NCI-H526 treated with DMSO at 0.1 percent for 48 hours (cell line): ENCODE data around the gene ACYP2.
"Not testable (repeated sequence)": the region's sequence is repeated elsewhere in the genome, so short reads cannot be mapped to it uniquely, and the experiment has no call there.

ENCODE experiments used
- DNase-seq: peaks from one replicate; lab custom pipeline; 2025; lab: John Stamatoyannopoulos, UW

ACYP2 gene

DNA sequence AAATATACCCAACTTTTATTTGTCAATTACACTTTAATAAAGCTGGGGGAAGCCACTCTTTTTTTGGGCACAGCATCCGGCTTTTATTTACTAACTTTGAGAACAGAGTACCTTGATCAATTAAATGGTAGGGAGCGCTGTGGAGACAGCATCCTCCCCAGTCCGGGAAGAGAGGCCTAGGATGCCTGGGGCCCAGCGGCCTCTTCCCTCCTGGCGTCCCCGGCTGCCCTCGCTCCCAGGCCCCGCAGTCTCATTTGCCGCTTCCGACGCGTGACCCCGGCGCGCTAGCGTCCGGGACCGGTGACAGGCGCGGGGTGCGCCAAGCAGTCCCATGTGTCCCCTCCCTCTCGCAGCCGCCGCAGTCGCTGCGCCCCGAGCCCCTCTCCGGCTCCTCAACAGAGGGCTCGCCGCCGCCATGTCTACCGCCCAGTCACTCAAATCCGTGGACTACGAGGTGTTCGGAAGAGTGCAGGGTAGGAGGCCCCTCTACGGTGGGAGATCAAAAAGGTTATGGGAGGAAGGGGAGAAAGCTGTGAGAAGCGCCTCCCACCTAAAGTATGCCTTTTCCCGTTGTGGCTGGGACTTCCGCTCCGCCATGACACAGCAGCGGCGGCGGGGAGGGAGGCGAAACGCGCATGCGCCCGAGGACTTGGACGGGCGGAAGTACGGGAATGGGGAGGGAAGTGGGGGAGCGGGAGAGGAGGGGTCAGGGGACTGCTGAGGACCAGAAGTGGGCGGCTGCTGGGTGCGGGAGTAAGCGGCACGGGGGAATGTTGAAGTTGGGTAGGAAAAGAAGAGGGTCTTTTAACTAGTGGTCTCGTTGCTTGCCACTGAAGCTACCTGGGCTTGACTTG, at the start of gene ACYP2:
ACYP2 (plus strand) TSS at position 332 of the 854 bp plus-strand sequence.
- DNase-seq: peak; percentile 92

GRCh38 chr2:54065891-54066290, 49.5 kb upstream of the ACYP2 start:
- no peak for DNase-seq

GRCh38 chr2:54067851-54068375, 47.5 kb upstream of the ACYP2 start:
- no peak for DNase-seq

- DNase-seq: not testable (repeated sequence)
These were observed 42.9 kb upstream of the ACYP2 start for GRCh38 chr2:54072483-54072882.

- DNase-seq: no peak
These were observed 41.6 kb upstream of the ACYP2 start for GRCh38 chr2:54073796-54074195.

DNA sequence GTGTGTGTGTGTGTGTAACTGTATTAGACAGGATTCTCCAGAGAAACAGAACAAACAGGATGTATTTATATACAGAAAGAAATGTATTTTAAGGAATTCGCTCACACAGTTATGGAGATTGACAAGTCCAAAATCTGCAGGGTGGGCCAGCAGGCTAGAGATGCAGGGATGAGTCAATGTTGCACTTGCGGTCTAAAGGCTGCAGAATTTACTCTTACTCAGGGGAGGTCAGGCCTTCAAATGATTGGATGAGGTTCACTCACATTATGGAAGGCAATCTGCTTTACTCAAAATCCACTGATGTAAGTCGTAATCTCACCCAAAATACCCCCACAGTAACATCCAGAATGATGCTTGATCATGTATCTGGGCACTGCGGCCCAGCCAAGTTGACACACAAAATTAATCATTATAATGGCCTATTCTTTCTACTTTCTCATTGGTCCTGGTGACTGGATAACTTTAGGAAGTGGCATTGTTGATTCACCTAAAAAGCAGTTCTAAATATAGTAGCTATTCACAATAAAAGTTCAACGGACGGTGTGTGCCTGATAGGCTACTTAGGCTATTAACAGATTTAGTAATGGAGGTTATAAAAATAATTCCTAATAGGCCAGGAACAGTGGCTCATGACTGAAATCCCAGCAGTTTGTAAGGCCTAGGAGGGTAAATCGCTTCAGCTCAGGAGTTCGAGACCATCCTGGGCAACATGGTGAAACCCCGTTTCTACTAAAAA, 40.6 kb upstream of the ACYP2 start:
- no peak for DNase-seq

- no peak for DNase-seq
These were observed 38.8 kb upstream of the ACYP2 start for GRCh38 chr2:54076586-54076985.

DNA sequence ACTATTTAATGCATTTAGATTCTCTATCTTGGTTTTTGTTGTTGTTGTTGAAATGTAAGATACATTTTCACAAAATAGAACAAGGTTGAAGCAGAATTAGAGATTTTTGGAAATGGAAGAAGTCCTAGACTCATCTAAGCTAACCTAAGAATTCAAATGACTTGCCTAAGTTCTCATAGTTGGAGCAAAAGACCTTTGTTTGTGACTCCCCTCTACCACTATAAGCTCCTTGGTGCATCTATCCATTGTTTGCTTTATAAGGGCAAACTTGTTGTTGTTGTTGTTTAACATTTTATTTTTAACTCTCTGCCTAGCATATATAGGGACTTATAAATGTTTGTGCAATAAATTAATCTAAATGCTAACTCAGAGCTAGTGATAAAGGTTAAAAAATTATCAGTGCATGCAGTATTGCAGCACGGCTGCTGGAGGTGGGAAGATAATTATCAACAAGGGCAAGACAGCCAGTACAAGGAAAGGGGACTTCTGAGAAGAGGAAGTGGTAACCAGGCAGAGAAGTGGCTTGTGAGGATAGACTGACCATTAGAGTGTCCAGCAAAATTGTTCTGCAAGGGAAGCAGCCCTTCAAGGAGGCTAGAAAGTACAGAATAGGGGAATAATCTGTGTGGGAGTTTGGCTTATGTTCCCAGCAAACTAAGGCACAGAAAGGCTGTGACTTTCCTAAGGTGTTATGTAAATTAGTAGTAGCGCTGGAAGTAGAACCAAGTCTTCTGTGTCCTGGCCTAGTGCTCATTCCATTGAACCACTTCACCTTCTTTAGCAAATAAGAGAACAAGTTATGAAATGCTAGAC, 38.1 kb upstream of the ACYP2 start:
- DNase-seq: no peak

GRCh38 chr2:54079331-54079730, 36.1 kb upstream of the ACYP2 start:
- no peak for DNase-seq

DNA sequence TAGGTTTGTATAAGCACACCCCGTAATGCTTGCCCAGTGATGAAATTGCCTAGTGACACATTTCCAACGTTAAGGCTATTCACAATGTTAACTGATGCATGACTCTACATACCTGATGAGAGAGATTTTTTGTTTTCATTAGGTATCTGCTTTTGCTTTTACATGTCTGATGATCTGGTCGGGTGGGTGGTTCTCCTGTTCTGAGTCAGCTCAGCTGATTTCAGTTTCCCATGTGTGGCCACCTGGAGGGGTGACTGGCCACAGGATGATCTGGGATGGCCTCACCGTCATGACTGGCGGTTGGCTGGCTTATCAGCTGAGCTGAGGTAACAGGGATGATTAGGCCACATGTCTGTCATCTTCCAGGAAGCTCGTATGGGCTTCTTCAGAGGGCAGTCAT, 33.8 kb upstream of the ACYP2 start:
- no peak for DNase-seq

- no peak for DNase-seq
These were observed 32.4 kb upstream of the ACYP2 start for GRCh38 chr2:54083021-54083420.

- DNase-seq: no peak
These were observed 32.0 kb upstream of the ACYP2 start for GRCh38 chr2:54083445-54083844.

GRCh38 chr2:54084600-54084999, 30.8 kb upstream of the ACYP2 start:
- no peak for DNase-seq

DNA sequence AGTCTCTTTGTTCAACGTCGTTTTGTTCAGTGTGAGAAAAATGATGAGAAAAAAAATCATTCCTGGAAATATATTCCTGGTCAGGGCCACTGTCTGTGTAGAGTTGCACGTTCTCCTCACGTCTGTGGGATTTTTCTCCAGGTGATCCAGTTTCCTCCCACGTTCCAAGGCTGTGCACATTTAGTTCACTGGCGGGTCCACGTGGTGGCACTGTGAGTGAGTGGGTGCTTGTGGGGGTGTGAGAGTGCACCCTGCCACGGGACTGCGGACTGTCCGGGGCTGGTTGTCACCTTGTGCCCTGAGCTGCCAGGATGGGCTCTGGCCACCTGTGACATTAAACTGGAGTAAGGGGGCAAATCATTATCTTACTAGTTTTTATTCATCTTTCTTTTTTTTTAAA, 30.3 kb upstream of the ACYP2 start:
- no peak for DNase-seq

DNA sequence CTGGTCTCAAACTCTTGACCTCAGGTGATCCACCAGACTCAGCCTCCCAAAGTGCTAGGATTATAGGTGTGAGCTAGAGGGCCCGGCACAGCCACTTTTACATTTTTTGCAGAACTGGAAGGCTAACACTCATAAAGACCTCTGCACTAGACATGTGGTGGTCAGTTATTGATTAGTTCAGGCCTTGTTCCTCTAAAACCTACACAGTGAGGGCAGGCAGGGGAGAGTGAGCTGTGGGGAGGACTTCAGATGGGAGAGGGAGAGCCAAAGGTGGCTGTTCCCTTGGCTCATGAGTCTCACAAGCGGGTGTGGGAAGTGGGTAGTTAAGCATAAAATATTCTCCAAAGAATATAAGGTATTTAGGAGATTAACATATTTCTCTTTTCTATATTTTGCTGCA, 29.3 kb upstream of the ACYP2 start:
- no peak for DNase-seq

GRCh38 chr2:54088191-54088634, 27.2 kb upstream of the ACYP2 start:
- no peak for DNase-seq

DNA sequence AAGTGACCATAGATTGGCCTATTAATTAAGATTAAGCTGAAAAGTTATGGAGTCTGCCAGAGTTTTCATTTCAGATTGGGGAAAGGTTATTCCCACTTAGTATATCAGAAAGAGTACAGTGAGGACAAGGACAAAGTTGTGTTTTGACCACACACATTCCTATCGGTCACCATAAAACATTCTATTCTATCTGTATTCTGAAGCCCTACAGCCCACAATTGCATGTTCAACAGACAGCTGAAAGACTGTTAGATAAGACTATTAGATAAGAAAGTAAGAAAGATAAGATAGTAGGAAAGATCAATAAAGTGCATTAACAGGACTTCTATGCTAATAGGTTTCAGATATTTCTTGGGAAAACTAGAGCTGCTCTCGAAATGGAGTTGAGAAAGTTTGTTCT, 26.7 kb upstream of the ACYP2 start:
- DNase-seq: no peak

- DNase-seq: no peak
These were observed 24.8 kb upstream of the ACYP2 start for GRCh38 chr2:54090521-54091117.

- DNase-seq: peak; percentile 15
These were observed 22.5 kb upstream of the ACYP2 start for GRCh38 chr2:54092940-54093339.

DNA sequence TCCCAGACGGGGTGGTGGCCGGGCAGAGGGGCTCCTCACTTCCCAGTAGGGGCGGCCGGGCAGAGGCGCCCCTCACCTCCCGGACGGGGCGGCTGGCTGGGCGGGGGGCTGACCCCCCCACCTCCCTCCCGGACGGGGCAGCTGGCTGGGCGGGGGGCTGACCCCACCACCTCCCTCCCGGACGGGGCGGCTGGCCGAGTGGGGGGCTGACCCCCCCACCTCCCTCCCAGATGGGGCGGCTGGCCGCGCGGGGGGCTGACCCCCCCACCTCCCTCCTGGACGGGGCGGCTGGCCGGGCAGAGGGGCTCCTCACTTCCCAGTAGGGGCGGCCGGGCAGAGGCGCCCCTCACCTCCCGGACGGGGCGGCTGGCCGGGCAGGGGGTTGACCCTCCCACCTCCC, 20.0 kb upstream of the ACYP2 start:
- not testable (repeated sequence) for DNase-seq

DNA sequence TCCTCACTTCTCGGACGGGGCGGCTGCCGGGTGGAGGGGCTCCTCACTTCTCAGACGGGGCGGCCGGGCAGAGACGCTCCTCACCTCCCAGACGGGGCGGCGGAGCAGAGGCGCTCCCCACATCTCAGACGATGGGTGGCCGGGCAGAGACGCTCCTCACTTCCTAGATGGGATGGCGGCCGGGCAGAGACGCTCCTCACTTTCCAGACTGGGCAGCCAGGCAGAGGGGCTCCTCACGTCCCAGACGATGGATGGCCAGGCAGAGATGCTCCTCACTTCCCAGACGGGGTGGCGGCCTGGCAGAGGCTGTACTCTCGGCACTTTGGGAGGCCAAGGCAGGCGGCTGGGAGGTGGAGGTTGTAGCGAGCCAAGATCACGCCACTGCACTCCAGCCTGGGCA, 19.3 kb upstream of the ACYP2 start:
- DNase-seq: not testable (repeated sequence)

GRCh38 chr2:54097124-54097523, 18.3 kb upstream of the ACYP2 start:
- no peak for DNase-seq
